ENCODE data around the gene FAM163A. TPM values are rescaled to one million over a fixed set of nuclear protein-coding genes. Genes with fewer than 3 reads are reported as not detected.

Gene FAM163A
- total and polyA plus RNA-seq, 9 of the 15 experiments (the other 6 are each of a cell fraction or from before 2014, with no cell fraction given), result not detected

DNA sequence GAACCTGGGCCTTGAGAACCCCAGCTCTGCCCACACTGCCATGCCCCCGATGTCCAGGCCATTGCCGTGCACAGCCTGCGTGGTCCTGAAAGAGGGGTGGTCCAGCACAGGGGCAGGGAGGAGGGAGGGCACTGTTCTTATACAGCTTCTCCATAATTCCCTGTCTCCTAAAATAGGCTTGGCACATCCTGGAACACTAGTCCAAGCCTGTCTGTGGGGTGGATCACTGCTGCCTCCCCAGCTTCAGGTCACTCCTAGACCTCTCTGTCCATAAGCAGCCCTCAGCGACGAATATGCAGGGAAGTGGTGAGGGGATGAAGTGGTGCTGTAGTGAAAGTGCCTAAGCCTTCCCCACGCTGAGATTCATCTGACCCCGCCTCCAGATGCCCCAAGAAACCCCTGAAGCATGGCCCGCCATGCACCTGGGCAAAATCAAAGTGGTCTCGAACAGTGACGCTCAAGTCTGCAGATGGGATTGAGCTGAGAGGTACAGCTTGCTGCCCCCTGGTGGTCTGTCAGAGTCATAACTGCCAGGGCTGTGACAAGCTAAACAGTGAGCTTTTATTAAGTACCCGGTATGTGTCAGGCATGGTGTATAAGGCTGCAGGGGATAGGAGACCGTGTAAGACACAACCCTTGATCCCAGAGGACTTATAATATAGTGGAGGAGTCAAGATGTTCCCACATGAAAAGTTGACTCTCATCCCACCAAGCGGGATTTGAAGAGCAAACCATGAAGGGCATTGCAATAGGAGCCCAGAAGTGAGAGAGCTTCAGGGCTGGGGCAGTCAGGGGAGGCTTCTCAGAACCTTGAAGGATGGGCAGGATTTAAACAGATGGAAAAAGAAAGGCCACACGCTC is 66.6 kb downstream of the FAM163A start (continued):
- TF ChIP-seq, protein P1, sequence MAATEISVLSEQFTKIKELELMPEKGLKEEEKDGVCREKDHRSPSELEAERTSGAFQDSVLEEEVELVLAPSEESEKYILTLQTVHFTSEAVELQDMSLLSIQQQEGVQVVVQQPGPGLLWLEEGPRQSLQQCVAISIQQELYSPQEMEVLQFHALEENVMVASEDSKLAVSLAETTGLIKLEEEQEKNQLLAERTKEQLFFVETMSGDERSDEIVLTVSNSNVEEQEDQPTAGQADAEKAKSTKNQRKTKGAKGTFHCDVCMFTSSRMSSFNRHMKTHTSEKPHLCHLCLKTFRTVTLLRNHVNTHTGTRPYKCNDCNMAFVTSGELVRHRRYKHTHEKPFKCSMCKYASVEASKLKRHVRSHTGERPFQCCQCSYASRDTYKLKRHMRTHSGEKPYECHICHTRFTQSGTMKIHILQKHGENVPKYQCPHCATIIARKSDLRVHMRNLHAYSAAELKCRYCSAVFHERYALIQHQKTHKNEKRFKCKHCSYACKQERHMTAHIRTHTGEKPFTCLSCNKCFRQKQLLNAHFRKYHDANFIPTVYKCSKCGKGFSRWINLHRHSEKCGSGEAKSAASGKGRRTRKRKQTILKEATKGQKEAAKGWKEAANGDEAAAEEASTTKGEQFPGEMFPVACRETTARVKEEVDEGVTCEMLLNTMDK (IDR thresholded peaks at IDR 0.05; ENCODE audit: borderline replicate concordance, insufficient read depth, low read depth, low read length, poor library complexity, severe bottlenecking), result peak; percentile 31
- no peak for TF ChIP-seq SAFB2 (IDR thresholded peaks at IDR 0.05; ENCODE audit: borderline replicate concordance, low read depth, low read length, severe bottlenecking)
- no peak for TF ChIP-seq PHTF2 (CRISPR knock-in tag; IDR thresholded peaks at IDR 0.05)
- TF ChIP-seq RBM34 (IDR thresholded peaks at IDR 0.05; ENCODE audit: borderline replicate concordance, insufficient read depth, low read length), result no peak
- 0 out of 2 replicates have a peak, but pooled peaks have one; percentile 33 for TF ChIP-seq KLF16 (IDR thresholded peaks at IDR 0.05)
- TF ChIP-seq SPI1 (IDR thresholded peaks at IDR 0.05; ENCODE audit: borderline replicate concordance, low read depth, low read length), result no peak
- TF ChIP-seq RCOR1 (IDR thresholded peaks at IDR 0.05; ENCODE audit: borderline replicate concordance in 1 of 2, low read depth in 2 of 2, low read length in 2 of 2), result peak in 1 of 2 experiments; percentile 10; a peak in 1 of 4 replicates
- TF ChIP-seq SMC3 (conservative IDR thresholded peaks at IDR 0.05; ENCODE audit: insufficient read depth, low read depth, low read length), result peak; percentile 92
- TF ChIP-seq, protein P2, sequence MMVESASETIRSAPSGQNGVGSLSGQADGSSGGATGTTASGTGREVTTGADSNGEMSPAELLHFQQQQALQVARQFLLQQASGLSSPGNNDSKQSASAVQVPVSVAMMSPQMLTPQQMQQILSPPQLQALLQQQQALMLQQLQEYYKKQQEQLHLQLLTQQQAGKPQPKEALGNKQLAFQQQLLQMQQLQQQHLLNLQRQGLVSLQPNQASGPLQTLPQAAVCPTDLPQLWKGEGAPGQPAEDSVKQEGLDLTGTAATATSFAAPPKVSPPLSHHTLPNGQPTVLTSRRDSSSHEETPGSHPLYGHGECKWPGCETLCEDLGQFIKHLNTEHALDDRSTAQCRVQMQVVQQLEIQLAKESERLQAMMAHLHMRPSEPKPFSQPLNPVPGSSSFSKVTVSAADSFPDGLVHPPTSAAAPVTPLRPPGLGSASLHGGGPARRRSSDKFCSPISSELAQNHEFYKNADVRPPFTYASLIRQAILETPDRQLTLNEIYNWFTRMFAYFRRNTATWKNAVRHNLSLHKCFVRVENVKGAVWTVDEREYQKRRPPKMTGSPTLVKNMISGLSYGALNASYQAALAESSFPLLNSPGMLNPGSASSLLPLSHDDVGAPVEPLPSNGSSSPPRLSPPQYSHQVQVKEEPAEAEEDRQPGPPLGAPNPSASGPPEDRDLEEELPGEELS (CRISPR knock-in tag; IDR thresholded peaks at IDR 0.05; ENCODE audit: borderline replicate concordance), result no peak
- TF ChIP-seq CREM (IDR thresholded peaks at IDR 0.05; ENCODE audit: low read depth), result 0 out of 2 replicates have a peak, but pooled peaks have one; percentile 24
- TF ChIP-seq MYBL2 (IDR thresholded peaks at IDR 0.05; ENCODE audit: low read depth), result no peak
- TF ChIP-seq MYBL2 (CRISPR knock-in tag; IDR thresholded peaks at IDR 0.05; ENCODE audit: borderline replicate concordance), result no peak
- no peak for TF ChIP-seq DDX20 (tag; IDR thresholded peaks at IDR 0.05; ENCODE audit: low read depth)
